GM20431 (cell line): ENCODE measurements around the gene RAB33B.

ENCODE experiments used
- in situ Hi-C: fragments of 300-500 bp; cut with MseI, MboI; formaldehyde crosslinking; loops from one replicate; pipeline ENCODE4 v1.15.0; 2020; ENCODE audit warnings: low sequenced_read_pairs; ENCODE audit not compliant: unreplicated experiment

RAB33B gene

DNA sequence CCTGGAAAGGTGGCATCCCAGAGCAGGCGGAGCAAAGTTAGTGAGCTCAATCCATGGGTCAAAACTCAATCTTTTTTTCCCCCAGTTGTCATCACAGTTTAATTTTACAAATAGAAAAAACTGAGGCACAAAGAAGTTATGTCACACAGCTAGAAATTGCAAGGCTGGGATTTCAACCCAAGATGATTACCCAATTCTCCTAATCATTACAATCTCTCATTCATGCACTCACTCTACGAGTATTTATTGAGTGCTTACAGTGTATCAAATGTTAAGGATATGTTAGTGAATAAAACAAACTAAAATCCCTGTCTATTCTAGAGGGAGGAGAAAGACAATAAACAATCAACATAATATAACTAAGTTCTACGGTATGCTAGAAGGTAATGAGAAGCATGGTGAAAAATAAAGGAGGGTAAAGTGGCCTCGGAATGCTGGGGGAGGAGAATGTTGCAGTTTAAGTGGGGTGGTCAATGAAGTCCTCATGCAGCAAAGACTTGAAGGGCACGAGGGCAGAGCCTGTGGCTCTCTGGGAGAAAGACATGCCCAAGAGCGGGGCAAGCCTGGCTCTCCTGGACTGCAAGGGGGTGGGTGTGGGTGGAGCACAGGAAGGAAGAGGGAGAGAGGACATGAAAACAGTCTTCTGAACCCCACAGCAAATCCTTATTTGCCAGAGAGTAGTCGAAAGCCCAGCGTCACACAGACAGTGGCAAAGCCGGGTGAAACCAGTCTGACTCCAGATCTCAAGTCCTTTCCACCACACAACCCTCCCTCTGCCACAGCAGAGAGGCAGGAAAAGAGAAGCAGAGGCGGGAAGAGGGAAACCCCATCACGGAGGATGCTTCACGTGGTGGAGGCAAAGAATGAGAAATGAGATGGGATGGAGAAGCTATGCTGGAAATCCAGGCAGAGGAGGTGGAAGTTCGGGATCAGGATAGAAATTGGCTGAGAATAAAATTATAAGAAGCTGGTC, 48.3 kb downstream of the RAB33B start:
- in situ Hi-C loops, result no loop called here

DNA sequence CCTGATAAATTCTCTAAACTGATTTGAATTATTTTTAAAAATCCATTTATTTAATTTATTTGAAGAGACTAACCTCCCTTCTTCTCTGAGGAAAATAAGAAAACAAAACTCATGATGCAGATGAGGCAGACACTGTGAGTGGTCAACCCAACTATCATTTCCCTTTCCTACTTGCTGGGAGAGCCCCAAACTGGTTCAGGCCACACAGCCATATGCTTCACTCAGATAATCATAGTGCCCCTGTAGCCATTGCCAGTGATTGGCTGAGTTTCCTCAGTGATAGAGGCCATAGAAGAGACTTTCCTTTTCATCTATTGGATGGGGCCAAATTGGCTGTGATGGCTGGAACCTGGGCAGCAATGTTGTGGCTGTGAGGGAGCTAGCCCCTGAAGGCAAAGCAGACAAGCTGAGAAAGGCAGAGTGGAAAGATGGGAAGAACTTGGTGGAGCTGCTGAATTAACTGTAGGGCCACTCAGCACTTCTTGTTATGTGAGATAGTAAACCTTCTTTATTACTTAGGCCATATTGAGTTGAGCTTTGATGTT, 49.8 kb downstream of the RAB33B start:
- in situ Hi-C loops, result no loop called here

DNA sequence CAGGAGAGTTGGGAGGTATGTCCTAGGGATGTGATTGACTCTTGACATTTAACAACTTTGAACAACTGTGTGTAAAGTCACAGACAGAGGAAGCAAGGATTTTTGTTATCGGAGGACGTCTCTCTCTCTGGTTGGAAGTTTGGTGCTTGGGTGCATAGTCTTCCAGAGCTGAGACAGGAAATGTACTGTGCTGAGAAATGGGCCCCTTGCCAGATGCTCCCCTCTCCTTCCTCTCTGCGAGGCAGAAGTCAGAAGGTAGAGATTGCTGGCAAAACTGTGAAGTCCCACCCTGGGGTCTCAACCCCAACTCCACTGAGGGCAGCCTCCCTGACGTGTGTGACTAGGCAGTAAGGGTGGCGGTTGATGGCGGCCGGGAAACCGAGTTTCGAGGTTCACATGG, 52.9 kb downstream of the RAB33B start:
- in situ Hi-C loops, result no loop called here

DNA sequence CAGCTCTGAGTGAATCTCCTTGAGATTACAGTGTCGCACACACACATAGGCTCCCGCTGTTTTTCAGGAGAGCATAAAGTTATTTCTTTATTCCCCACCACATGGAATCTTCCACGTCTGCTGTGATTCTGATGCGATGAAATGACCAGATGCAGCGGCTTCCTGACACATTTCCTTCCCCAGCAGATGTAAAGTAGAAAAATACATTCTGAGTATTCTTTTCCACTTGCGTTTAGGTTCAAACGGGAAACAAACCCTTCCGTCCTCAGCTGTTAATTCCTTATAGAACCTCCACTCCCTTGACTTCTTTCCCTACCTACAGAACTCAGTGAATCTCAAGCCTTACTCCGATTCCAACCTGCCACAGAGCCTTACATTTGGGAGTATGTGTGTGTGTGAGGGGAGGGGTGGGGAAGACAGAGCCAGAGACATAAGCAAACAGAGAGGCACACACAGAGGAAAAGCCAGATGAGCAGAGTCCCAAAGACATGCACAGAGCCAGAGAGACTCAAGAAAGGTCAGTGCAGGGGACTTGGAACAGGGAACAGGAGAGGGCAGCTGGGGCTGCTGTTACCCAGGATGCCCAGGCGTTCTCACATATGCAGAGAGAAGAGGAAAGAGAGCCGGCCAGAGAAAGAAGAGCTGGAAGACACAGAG, 54.8 kb downstream of the RAB33B start:
- in situ Hi-C loops, result no loop called here

DNA sequence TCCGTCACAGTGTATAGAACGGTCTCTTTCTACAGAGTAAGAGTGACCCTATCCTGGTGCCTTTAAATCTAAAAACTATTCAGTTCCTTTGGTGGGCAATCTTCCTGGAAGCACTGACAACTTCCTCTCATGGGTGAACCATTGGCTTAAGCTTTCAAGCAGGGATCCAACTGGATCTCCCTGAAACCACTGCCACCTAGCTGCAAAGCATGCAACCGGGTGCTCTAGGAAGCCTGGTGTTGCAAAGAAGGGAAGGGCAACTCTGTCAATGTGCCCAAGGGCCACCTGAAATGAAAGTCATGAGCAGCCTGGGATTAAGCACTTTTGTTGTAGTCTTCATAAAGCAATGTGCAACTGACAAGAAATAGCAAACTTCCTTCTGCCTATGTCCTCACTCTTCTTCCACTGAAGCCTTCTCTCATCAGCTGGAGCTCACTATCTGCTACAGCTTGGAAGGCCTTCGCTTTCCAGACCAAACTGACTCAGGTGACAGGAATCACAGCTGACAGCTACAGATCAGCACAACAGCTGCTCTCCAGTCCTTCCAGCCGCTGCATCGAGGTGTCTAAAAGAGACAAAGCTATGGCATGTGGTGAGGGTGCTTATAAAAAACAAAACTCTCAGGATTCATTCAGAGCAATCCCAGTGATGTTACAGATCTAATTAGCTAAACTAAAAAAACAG, 55.9 kb downstream of the RAB33B start:
- in situ Hi-C loops, result no loop called here

DNA sequence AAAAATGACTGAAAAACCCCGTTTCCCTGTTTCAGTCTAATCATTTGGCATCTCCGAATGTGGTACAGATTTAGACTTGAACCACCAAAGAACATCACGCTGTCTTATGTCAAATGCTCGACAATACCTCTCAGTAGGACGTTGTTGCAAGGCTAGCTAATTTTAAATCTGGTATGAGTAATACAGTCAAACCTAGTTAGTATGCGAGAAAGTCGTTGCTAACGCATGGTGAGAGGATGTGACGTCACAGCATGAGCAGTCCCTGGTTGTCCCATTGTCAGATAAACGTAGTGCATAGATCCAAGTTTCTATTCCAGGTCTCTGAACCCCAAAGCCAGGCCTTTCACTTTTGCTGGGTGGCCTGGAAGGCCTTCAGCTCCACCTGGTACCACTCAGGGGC, 57.4 kb downstream of the RAB33B start:
- in situ Hi-C loops, result no loop called here

DNA sequence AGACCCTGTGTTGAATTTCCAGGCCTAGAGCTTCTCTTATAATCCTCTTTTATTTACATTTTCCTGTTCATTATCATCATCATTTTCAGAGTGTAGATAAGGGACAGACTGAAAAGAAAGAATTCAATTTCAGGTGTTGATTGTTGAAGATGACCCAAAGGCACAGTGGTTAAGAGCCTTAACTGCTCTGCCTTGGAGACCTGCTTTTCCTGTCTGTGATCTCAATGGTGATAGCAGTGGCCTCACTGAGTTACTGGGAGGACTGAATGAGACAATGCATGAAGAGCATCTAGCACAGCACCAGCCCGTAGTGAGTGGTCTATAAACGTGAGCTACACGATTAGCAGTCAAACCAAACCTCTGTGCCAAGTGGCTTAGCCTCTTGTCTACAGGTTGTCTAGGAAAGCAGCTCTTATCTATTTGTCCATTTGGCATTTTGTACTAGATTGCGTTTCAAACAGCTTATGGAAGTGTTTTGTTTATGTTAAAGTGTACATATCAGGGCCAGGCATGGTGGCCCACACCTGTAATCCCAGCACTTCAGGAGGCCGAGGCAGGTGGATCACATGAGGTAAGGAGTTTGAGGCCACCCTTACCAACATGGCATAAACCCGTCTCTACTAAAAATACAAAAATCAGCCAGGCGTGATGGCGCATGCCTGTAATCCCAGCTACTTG, 60.6 kb downstream of the RAB33B start:
- in situ Hi-C loops, result no loop called here

DNA sequence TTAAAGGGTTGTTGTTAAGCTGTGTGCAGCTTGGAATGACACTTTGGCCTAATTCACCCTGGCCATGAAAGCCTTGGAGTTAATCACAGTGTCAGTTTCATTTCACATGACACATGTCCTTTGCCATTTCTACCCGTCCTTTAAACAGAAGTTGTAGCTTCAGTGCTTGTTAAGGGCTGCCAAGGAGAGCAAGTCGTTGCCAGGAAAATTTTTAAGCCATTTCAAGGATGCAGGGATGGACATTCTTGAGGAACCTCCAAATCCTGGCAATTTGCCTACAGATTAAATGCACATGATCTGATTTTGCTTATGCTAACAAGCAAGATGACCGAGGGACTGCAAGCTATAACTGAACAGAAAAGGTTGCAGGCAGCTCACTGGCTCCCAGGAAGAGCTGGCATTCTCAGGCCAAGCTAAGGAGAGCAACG, 61.6 kb downstream of the RAB33B start:
- in situ Hi-C loops, result no loop called here

DNA sequence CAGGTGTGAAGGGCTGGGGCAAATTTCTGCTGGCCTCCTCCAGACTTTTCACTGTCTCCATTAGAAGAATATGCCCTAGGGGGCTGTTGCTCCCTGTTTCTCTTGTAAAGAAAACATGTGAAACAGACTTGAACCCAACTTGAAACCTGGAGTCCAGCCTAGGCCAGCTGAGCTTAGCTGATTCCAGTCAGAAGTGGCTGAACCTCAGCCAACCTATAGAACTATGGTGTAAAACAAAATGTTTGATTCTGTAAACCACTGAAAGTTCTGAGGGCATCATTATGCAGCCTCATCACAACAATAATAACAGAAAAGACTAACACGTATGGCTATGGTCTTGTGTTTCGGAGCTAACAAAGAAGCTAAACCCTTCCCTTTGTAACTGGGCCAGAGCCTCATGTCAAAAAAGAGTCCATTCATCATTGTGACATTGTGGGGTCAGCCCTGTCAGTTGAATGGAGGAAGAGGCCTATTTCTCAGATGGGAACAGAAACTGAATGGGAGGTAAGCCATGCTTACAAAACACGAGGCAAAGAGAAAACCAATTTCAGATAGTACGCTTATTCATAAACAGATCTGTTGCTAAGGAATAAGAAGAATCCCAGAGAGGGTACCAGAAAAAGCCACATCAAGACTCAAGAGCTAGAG, 68.0 kb downstream of the RAB33B start:
- in situ Hi-C loops, result no loop called here

DNA sequence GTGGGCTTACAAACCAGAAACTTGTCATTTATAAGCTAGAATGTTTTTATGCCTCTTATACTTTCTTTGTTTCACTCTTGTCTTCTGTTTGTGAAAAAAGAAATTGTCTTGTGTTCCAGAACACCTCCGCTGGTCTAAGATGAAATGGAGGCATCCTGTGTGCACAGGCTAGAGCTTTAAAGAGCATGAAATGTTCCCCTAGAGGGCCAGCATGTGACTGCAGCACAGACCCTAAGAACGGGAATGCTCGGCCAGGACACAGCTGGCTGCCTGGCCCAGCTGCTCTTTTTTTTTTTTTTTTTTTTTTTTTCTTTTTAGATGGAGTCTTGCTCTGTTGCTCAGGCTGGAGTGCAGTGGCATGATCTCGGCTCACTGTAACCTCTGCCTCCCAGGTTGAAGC, 68.5 kb downstream of the RAB33B start:
- in situ Hi-C loops, result no loop called here

DNA sequence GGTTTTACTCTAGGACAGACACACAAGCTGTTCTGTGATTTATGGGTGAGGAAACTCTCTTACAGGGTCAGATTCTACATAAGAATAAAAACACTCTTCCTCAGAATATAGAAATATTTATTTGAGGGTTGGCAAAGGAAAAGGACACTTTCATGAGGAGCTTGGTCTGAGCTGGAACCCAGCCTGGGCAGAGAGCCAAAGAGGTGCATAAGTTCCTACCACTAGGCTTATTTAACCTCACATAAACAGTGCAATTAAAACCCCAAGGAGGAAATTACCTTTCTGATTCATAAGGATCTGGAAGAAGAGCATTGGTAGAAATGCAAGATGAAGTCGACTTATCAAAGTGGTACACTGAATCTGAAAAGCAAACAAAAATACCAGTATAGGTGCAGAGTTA, 69.2 kb downstream of the RAB33B start:
- in situ Hi-C loops, result no loop called here

DNA sequence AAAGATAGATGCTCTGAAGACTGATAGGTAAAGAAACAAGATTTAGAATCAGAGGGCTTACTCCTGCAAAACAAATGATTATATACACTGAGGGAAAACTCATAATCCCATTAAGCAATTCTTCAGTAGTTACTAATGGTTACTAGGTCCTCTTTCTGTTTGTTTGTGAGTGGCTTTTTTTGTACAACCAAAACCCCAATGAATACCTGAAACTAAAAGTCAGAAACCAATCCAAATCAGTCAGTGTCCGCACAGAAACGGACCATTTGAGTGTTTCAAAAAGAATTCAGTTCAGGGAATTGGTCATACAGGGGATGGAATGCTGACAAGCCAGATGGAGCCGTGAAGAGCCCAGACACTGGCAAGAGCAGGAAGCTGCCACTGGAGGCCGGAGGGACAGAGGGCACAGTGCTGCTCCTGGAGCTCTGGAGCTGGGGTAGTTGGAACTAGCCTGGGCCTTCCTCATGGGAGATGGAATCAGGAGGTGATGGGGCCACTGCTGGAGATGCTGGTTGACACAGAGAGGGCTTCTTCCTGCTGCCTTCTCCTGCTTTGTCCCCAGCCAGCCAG, 70.2 kb downstream of the RAB33B start:
- in situ Hi-C loops, result no loop called here

DNA sequence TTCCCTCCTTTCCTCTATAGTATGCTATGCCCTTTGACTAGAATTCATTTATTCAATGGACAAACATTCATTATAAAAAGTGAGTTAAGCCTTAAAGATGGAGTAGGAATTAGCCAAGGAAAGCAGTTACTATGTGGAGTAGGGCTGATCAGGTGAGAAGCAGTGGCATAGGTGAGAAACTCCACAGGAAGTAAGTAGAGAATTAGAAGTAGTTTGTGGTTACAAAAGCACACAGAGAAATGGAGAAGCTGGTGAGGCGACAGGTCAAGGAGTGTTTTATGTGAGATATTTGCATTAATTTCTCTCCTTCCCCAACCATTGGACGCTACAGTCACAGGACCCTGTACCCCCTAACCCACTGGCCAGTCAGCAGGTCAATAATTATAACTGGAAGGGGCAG, 71.5 kb downstream of the RAB33B start:
- in situ Hi-C loops, result no loop called here
